ENCODE results near the gene DPYD. TPM values are rescaled to one million over a fixed set of nuclear protein-coding genes. Genes with fewer than 3 reads are reported as not detected.
A peak's percentile ranks its signal among the peaks of the same experiment; 100 is the strongest.

The DPYD gene
- total RNA-seq, 2 donors from 2014 or later, result 52.3 to 53.6 TPM

DNA sequence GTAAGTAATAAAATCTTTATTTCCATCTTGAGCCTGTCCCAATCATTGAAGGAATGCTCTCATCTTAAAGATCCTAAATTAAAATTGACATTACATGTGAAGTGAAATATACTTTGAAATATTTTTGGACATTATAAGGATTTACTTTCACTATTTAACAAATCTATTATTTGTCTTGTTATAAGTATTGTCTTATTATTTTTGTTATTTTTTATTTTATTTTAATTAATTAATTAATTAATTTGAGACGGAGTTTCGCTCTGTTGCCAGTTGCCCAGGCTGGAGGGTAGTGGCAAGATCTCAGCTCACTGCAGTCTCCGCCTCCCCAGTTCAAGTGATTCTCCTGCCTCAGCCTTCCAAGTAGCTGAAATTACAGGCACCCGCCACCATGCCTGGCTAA lies 343.2 kb downstream of the DPYD start:
- H3K27me3 Mint-ChIP-seq, result no peaks in the 10 kb centered on the region
- no peak for ATAC-seq
- H3K36me3 Mint-ChIP-seq (ENCODE audit: low read depth), result peaks cover 11% of the 10 kb centered on the region
- H3K4me3 Mint-ChIP-seq, result no peak overlapping the region
- H3K27ac Mint-ChIP-seq, result no peak overlapping the region
- no peaks in the 10 kb centered on the region for H3K9me3 ChIP-seq (ENCODE audit: control insufficient read depth, low read length, poor library complexity, severe bottlenecking)
- peaks cover 4% of the 10 kb centered on the region for H3K4me1 Mint-ChIP-seq
- no peak for DNase-seq

DNA sequence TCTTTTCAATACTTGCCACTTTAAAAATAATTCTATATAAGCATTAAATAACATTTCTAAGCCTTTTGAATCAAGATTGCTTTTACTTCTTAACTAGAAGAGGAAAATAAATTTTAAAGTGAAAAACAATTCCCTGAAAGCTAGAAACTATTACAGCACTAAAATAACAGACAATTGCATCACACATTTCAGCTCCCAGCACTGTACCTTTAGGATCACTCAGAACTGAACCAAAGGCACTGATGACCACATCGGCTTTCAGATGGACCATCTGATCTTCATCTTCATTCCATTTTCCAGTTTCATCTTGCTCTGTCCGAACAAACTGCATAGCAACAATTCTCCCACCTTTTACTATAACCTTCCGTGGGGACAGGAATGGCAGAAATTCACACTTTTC lies 347.3 kb downstream of the DPYD start:
- peaks cover 12% of the 10 kb centered on the region for H3K36me3 Mint-ChIP-seq (ENCODE audit: low read depth)
- ATAC-seq, result no peak
- H3K4me3 Mint-ChIP-seq, result no peak overlapping the region
- peaks cover 4% of the 10 kb centered on the region for H3K4me1 Mint-ChIP-seq
- H3K27ac Mint-ChIP-seq, result no peak overlapping the region
- no peak for DNase-seq
- H3K27me3 Mint-ChIP-seq, result no peaks in the 10 kb centered on the region
- no peaks in the 10 kb centered on the region for H3K9me3 ChIP-seq (ENCODE audit: control insufficient read depth, low read length, poor library complexity, severe bottlenecking)

DNA sequence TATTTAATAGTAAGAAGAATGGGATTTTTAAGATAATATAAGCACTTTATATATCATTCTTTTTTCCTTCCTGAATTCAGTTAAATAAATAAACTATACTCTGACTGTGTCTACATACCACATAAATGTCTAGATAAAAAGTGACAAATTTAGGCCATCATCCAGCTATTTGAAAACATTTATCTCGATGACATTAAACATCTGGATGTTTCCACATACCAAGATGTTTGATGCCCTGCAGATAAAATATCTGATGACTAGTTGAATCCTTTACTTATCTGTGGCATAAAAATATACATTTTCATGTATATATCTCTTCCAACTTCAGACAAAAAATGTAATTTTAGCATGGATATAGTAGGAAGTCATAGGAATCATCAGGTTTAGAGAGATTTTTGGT lies 348.3 kb downstream of the DPYD start:
- peaks cover 4% of the 10 kb centered on the region for H3K4me1 Mint-ChIP-seq
- ATAC-seq (no peak), DNase-seq (no peak)
- H3K27ac Mint-ChIP-seq, result no peak overlapping the region
- no peaks in the 10 kb centered on the region for H3K27me3 Mint-ChIP-seq
- H3K36me3 Mint-ChIP-seq (ENCODE audit: low read depth), result peaks cover 12% of the 10 kb centered on the region
- no peaks in the 10 kb centered on the region for H3K9me3 ChIP-seq (ENCODE audit: control insufficient read depth, low read length, poor library complexity, severe bottlenecking)
- H3K4me3 Mint-ChIP-seq, result no peak overlapping the region

DNA sequence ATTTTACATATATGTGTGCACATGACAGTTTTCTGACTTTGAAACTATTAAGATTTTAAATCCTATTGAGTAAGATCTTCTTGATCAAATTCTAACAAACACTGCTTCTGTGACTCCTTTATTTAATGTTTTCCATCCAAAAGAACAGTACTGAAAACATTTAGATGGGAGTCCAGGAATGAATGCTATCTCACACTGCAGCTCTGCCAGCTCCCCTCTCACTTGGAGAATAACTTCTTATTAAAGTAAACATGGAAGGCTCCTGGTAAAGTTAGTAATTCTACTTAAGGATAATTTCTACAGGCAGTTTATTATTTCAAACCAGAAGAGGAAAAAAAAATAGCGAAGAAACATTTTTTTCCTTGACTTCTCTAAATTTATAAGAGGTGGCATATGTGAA lies 349.1 kb downstream of the DPYD start:
- no peak overlapping the region for H3K4me3 Mint-ChIP-seq
- peaks cover 2% of the 10 kb centered on the region for H3K4me1 Mint-ChIP-seq
- H3K9me3 ChIP-seq (ENCODE audit: control insufficient read depth, low read length, poor library complexity, severe bottlenecking), result no peaks in the 10 kb centered on the region
- peaks cover 10% of the 10 kb centered on the region for H3K36me3 Mint-ChIP-seq (ENCODE audit: low read depth)
- DNase-seq (no peak), ATAC-seq (no peak)
- no peaks in the 10 kb centered on the region for H3K27me3 Mint-ChIP-seq
- no peak overlapping the region for H3K27ac Mint-ChIP-seq

DNA sequence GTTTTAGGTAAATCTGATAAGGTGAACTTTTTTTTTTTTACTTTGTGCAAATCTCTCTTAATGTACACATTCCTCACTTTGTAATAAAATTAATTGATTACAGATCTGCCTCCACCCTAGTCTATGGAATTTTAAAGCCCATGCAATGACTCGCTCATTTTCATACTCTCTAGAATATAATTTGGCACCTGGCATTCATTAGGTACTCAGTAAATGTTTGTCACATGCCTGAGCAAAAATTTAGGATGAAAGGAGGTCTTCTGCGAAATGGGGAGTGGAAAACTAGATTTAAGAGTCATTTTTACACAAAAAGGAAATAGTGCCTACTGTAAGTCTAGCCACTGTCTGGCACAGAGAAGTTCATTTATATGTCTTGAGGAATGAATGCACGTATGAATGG lies 350.1 kb downstream of the DPYD start:
- H3K36me3 Mint-ChIP-seq (ENCODE audit: low read depth), result peaks cover 10% of the 10 kb centered on the region

DNA sequence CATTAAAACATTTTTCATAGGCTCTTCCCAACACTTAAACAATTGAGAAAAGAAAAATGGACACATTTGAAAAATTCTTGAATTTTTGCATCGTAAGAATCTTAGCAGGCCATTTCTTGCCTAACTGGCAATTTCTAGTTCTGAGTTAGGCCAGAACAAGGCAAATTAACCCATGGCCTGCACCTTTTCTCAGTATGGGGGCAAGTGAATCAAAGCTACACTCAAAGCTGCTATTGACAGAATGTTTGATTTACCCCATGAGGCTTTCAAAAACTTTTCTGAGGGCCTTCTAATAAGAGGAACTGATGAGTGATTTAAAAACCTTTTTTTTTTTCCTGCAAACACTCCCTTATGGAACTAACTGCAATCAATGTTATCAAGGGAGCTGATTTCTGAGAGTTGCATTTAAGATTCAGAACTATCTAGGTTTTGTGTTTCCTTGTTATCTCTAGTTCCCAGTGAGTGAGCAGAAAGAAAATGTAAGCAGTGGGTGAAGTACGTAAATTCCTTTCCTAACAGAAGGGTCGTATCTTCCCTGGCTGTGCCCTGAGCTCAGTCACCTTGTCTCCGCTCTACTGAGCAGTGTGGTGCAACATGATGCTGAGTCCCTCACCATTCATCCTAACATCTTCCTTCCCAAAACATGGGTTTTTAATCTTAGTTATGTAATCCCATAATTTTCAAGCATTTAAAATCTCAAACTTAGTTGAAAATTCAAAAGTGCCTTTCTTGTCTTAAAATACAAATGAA lies 353.7 kb downstream of the DPYD start:
- DNase-seq (no peak), ATAC-seq (no peak)
- Mint-ChIP-seq H3K27ac (no peak overlapping the region), H3K36me3 (ENCODE audit: low read depth) (peaks cover 9% of the 10 kb centered on the region), H3K4me1 (peaks cover 4% of the 10 kb centered on the region), H3K4me3 (no peak overlapping the region), H3K27me3 (no peaks in the 10 kb centered on the region)
- no peaks in the 10 kb centered on the region for H3K9me3 ChIP-seq (ENCODE audit: control insufficient read depth, low read length, poor library complexity, severe bottlenecking)

More for the DNA sequence above, 350.1 kb downstream of the DPYD start:
- Mint-ChIP-seq H3K27ac (peak overlapping the region; percentile 2), H3K4me1 (peaks cover 2% of the 10 kb centered on the region), H3K4me3 (no peak overlapping the region), H3K27me3 (no peaks in the 10 kb centered on the region)
- H3K9me3 ChIP-seq (ENCODE audit: control insufficient read depth, low read length, poor library complexity, severe bottlenecking), result no peaks in the 10 kb centered on the region
- no peak for DNase-seq
- ATAC-seq, result no peak

DNA sequence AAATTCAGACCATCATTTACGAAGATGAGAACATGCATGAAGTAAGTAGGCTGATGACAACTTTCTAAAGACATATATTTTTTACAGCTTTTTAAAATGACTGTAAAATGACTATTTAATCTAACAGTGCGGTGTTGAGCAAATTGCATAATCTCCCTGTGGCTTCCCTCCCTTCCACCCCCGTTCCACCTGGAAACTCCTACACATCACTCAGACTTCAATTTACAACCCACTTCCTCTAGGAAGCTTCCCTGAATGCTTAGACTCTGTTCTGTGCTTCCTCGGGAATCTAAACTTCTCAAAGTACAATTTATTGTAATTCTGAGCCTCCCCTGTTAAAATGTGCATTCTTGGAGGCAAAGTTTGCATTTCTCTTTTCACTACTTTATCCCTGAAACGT lies 354.9 kb downstream of the DPYD start:
- no peaks in the 10 kb centered on the region for H3K9me3 ChIP-seq (ENCODE audit: control insufficient read depth, low read length, poor library complexity, severe bottlenecking)
- DNase-seq (no peak), ATAC-seq (no peak)
- Mint-ChIP-seq H3K4me1 (peaks cover 3% of the 10 kb centered on the region), H3K4me3 (no peak overlapping the region), H3K27me3 (no peaks in the 10 kb centered on the region), H3K36me3 (ENCODE audit: low read depth) (peaks cover 10% of the 10 kb centered on the region), H3K27ac (no peak overlapping the region)

DNA sequence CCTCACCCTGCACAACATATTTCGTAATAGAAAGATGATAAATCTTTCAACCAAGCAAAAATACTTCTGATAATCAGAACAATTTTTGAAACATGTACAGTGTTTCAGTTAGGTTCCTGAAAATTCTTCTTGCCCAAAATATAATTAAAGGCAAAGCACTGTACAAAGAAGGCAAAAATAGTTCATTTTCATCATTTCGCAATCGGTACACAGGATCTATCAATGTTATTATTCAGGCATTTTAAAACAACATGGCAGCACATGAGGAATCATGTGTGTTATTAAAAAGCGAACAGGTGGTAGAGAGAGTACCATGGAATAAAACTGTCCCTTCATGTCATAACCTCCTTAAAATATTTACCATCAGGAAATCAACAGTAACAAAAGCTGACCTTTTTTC lies 356.9 kb downstream of the DPYD start:
- ATAC-seq (no peak), DNase-seq (no peak)
- no peaks in the 10 kb centered on the region for H3K27me3 Mint-ChIP-seq
- no peak overlapping the region for H3K4me3 Mint-ChIP-seq
- no peaks in the 10 kb centered on the region for H3K9me3 ChIP-seq (ENCODE audit: control insufficient read depth, low read length, poor library complexity, severe bottlenecking)
- peaks cover 11% of the 10 kb centered on the region for H3K36me3 Mint-ChIP-seq (ENCODE audit: low read depth)
- no peak overlapping the region for H3K27ac Mint-ChIP-seq
- peaks cover 2% of the 10 kb centered on the region for H3K4me1 Mint-ChIP-seq

DNA sequence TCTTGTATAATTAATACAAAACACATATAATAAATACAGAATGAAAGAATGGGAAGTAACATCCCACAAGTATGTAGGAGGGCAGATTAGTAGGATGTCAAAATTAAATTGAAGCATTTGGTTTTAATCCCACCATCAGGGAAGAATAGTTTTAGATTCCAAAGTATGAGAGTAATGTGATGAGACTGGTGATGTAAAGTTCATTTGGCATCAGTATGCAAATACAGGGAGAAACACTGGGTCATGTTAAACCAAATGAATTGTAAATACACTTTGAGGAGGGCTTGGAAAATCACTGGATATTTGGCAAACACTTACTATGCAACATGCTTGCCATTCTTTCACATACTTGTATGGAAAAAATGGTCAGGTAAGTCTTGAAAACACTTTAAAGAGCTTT lies 358.8 kb downstream of the DPYD start:
- ATAC-seq (no peak), DNase-seq (no peak)
- peaks cover 11% of the 10 kb centered on the region for H3K36me3 Mint-ChIP-seq (ENCODE audit: low read depth)
- no peak overlapping the region for H3K27ac Mint-ChIP-seq
- no peaks in the 10 kb centered on the region for H3K27me3 Mint-ChIP-seq
- no peak overlapping the region for H3K4me3 Mint-ChIP-seq
- H3K4me1 Mint-ChIP-seq, result peaks cover 2% of the 10 kb centered on the region
- no peaks in the 10 kb centered on the region for H3K9me3 ChIP-seq (ENCODE audit: control insufficient read depth, low read length, poor library complexity, severe bottlenecking)

DNA sequence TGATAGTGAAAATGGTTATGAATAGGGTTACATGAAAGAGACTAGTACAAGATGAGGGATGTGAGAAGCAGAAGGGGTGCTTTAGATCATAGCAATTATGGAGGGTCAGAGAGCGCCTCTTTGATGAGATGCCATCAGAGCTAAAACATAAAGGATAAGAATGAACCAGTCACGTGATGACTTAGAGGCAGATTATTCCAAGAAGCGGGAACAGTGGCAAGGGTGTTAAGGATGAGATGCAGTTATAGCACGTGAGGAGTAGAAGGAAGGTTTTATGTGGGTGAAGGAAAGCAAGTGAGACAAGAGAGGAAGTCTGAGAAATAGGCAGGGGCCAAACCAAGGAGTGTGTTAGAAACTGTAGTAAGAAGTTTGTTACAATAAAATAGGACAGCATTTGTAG lies 360.1 kb downstream of the DPYD start:
- H3K9me3 ChIP-seq (ENCODE audit: control insufficient read depth, low read length, poor library complexity, severe bottlenecking), result no peaks in the 10 kb centered on the region
- H3K27me3 Mint-ChIP-seq, result no peaks in the 10 kb centered on the region
- no peak overlapping the region for H3K27ac Mint-ChIP-seq
- ATAC-seq (no peak), DNase-seq (no peak)
- H3K4me1 Mint-ChIP-seq, result peaks cover 2% of the 10 kb centered on the region
- H3K4me3 Mint-ChIP-seq, result no peak overlapping the region
- peaks cover 12% of the 10 kb centered on the region for H3K36me3 Mint-ChIP-seq (ENCODE audit: low read depth)

DNA sequence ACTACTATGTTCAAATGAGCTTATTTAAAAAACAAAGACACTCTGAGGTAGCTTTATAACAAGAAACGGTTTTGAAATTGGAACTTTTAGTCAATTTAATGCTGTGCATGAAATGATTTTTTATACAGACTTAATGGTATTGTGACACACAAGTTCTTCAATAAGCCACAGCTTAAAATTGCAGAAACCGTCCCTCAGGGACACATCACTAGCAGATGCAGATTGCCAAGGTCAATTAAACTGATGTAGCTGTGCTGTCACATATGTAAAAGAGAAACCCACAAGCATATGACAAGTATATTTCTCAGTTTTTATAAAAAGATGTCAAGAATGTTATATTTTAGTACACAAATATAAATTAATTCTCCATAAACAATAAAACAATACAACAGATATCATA lies 366.9 kb downstream of the DPYD start:
- ATAC-seq, result no peak
- no peak for DNase-seq
- no peaks in the 10 kb centered on the region for H3K9me3 ChIP-seq (ENCODE audit: control insufficient read depth, low read length, poor library complexity, severe bottlenecking)
- Mint-ChIP-seq H3K4me3 (no peak overlapping the region), H3K4me1 (peaks cover 5% of the 10 kb centered on the region), H3K27me3 (no peaks in the 10 kb centered on the region), H3K36me3 (ENCODE audit: low read depth) (peaks cover 12% of the 10 kb centered on the region), H3K27ac (no peak overlapping the region)

DNA sequence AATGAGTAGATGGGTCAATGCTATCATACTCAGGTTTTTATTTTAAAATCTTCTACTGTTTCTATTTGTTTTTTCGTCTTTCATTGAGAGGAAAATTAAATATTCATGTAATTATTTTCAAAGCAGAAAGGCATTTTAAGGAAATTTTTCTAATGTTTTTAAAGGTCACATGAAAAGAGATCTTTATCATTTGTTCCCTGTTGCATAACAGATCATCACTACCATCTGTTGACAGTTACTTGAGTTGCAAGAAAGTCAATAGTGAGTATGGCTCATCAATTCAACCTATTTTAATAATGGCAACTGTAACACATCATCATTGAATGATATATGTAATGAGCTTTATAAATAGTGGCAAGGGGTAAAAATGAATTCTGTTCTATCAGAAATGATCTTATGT lies 369.7 kb downstream of the DPYD start:
- H3K27me3 Mint-ChIP-seq, result no peaks in the 10 kb centered on the region
- DNase-seq, result no peak
- no peak overlapping the region for H3K4me3 Mint-ChIP-seq
- no peaks in the 10 kb centered on the region for H3K9me3 ChIP-seq (ENCODE audit: control insufficient read depth, low read length, poor library complexity, severe bottlenecking)
- H3K36me3 Mint-ChIP-seq (ENCODE audit: low read depth), result peaks cover 13% of the 10 kb centered on the region
- peaks cover 5% of the 10 kb centered on the region for H3K4me1 Mint-ChIP-seq
- ATAC-seq, result no peak
- no peak overlapping the region for H3K27ac Mint-ChIP-seq

DNA sequence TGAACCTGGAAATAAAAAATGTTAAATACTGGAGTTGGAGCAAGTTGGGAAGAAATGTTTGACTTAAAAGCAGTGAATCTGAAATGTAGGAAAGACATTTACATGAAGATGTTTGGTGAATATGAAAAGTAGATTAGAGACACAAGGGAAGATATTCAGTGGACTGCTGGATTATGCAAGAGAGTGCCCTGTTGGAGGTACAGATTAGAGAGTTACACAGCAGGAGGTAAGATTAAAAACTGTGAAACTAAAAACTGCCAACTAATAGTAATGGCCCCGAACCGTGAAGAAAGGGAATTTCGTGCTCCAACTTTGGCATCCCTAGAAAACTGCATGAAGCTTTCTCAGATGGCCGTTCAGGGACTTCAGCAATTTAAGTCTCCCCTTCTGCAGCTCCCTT lies 375.4 kb downstream of the DPYD start:
- no peak for ATAC-seq
- no peaks in the 10 kb centered on the region for H3K4me1 Mint-ChIP-seq
- H3K27ac Mint-ChIP-seq, result no peak overlapping the region
- peaks cover 4% of the 10 kb centered on the region for H3K36me3 Mint-ChIP-seq (ENCODE audit: low read depth)
- no peak overlapping the region for H3K4me3 Mint-ChIP-seq
- no peaks in the 10 kb centered on the region for H3K9me3 ChIP-seq (ENCODE audit: control insufficient read depth, low read length, poor library complexity, severe bottlenecking)
- no peaks in the 10 kb centered on the region for H3K27me3 Mint-ChIP-seq
- no peak for DNase-seq

DNA sequence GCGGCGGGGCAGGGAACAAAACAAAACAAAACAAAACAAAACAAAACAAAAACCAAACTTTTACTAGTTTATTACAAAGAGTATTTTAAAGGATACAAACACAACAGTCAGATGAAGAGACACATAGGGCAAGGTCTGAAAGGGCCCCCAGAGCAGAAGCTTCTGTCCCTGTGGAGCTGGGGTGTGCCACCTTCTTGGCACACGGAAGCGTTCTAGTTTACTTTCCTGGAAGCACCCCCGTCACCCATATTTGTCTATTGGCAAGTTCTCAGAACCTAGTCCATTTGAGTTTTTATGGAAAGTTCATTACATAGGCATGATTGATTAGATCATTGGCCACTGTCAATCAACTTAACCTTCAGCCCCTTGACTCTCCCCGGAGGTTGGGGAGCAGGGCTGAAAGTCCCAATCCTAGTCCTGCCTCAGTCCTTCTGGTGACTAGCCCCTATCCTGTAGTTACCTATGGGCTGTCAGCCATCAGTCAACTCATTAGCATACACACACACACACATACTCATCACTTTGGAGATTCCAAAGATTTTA lies 380.4 kb downstream of the DPYD start:
- ATAC-seq (no peak), DNase-seq (no peak)
- Mint-ChIP-seq H3K36me3 (ENCODE audit: low read depth) (peaks cover 2% of the 10 kb centered on the region), H3K27me3 (no peaks in the 10 kb centered on the region), H3K4me3 (no peak overlapping the region), H3K27ac (no peak overlapping the region), H3K4me1 (no peaks in the 10 kb centered on the region)
- H3K9me3 ChIP-seq (ENCODE audit: control insufficient read depth, low read length, poor library complexity, severe bottlenecking), result no peaks in the 10 kb centered on the region
